GM19193 (cell line): ENCODE measurements around the gene GPD2.

ENCODE experiments used
- POLR2A ChIP-seq: IDR thresholded peaks from 4 replicates; pipeline ENCODE4 v1.6.1; 2011; ENCODE audit not compliant: insufficient read depth, insufficient read length; ENCODE audit errors: extremely low read depth

GPD2 gene

DNA sequence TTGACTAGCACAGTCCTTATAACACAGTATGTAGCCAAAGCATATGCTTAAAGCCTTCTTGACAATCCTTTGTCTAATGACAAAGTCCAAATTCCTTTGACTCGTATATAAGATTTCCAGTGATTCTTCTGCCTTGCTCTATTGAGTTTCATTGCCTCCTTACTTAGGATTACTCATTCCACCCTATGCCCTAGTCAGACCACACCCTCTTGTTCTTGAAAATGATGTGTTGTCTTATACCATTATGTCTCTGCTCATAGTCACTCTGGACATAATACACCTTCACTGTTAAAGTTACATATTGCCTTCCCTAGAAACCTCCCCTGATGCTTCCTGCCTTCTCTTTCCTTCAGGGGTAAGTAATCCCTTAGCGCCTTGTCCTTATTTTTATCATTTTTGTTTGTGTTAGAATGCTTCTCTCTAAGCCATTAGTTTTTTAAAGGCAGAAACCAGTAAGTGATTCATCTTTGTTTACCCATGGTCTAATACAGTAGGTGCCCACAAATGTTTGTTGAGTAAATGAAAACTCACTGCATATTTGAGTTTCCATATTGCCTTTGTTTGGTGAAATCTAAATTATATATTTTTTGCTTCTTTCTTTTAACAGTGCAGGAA lies 19.3 kb downstream of the GPD2 start:
- TF ChIP-seq POLR2A: no peak

GRCh38 chr2:156456616-156457015 lies 20.4 kb downstream of the GPD2 start:
- no peak for TF ChIP-seq POLR2A

- no peak for TF ChIP-seq POLR2A
Measured at GRCh38 chr2:156457523-156458517, 21.6 kb downstream of the GPD2 start.

- TF ChIP-seq POLR2A: no peak
Measured at GRCh38 chr2:156459720-156460119, 23.5 kb downstream of the GPD2 start.

- TF ChIP-seq POLR2A: no peak
Measured at GRCh38 chr2:156464106-156464505, 27.9 kb downstream of the GPD2 start.

GRCh38 chr2:156465573-156465972 lies 29.4 kb downstream of the GPD2 start:
- no peak for TF ChIP-seq POLR2A

DNA sequence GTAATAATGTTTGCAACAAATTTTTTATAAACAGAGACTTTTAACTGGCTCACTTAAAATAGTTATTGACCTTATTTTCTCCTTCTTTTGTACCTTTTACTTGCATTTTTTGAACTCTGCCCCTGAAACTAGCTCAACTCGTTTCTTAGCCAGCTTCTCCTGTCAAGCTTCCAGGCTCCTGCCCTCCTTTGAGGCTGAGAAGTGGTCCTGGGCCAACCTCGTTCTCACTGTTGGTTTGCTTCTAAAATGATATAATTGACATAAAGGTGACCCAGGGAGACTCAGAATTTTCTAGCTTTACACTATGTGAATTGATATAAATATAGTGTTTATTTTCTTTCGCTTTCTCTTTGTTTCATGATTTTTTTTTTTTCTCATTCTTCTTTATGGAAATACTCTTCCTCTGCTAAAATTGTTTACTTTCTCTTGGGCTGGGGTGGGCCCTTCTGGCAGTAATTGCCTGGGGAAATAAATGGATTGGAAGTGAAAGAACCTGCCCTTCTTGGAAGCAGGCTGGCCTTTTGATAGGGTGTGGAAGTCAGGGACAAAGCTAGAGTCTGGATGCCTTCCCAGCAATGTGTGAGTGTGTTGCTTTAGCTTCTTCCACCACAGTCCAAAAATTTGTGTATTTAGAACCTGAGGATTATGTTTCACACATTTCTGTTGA lies 30.7 kb downstream of the GPD2 start:
- no peak for TF ChIP-seq POLR2A

GRCh38 chr2:156470975-156471583 lies 34.9 kb downstream of the GPD2 start:
- no peak for TF ChIP-seq POLR2A

DNA sequence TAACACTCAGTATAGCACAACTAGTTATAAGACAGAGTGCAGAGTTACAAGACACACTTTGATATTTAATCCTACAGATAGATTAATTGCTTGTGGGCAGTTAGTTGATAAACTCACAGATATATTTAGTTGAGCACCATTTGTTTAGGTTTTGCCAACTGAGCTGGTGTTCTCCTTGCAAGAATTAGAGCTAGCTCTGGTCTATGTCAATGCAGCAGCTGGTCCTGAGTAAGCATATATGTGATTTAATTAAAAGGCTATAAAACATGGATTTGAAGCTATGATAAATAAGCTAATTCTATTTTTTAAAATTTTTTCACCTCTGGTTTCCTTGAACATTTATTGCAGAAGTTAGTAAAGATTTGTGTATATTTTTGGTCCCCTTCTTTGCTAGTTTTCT lies 35.6 kb downstream of the GPD2 start:
- TF ChIP-seq POLR2A: no peak

GRCh38 chr2:156472686-156473085 lies 36.5 kb downstream of the GPD2 start:
- TF ChIP-seq POLR2A: no peak

DNA sequence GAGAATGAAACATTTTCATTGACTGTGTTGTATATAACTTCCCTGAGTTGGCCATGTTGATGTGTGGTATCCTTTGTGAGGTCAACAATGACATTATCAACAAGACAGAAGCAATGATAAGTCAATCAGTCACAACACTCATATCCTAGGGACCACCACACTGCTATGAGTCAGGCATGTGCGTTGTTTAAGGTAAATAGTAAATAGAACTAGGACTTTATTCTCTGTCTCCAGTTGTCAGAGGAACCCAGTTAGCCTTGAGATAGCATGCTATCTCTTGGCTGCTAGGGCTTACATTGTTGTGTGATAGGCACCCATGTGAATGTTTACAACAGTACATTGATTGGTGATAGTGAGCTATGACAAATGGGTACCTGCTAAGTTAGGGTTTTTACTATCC lies 37.3 kb downstream of the GPD2 start:
- TF ChIP-seq POLR2A: no peak

DNA sequence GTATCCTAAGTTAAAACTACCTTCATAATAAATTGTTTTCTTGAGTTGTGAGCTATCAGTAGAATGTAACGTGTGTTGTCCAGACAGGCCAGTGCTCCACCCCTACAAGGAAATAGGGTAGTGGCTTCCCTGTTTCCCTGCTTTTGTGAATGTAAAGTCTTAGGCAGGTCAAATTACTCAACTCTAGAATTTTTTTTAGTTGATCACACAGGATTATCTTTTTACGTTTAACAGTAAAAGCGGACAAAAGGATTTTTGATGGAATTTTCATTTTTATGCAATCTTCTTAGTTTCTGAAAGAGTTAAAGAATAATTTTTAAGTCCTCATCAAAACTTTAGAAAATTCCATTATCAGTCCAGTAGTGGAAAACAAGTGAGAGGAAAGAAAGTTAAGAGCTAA lies 38.2 kb downstream of the GPD2 start:
- TF ChIP-seq POLR2A: no peak

DNA sequence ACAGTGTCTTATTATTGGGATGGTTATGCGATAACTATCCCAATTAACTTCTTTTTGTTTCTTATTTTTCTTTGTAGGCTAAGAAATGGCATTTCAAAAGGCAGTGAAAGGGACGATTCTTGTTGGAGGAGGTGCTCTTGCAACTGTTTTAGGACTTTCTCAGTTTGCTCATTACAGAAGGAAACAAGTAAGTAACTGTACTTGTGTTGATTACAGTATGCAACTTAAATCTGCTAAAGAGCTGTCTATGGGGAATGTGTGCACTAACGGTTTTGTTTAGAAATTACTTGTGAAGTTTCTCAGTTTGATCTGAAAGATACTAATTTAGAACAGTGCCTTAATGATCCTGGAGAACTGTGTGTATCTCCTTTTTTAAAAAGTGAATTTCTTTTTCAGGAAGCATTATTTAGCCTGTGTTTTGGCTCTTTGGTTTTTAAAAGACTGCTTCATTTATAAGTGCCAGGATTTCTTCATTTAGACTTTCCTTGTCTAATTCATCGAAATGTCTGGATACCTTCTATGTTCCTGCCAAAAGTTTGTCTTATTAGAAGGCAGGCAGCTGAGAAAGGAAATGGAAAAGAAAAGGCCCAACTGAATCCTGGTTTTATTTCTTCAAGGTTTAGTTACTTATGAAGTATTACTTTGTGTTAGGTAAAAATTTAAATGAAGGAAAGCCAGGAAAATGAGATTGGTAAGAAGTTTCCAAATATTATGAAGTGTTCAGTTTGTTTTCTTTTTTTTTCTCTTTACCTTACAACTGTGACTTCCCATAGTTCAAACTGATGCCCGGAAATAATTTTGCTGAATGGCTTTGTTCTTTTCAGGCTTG lies 40.1 kb downstream of the GPD2 start:
- no peak for TF ChIP-seq POLR2A

GRCh38 chr2:156476850-156477206 lies 40.6 kb downstream of the GPD2 start:
- no peak for TF ChIP-seq POLR2A
